GM19351 (cell line): ENCODE data around the gene ATG10.
"Not testable (repeated sequence)": the region's sequence is repeated elsewhere in the genome, so short reads cannot be mapped to it uniquely, and the experiment has no call there.

Experiments used
- ATAC-seq: cut with Tn5 transposase; IDR thresholded peaks from one replicate; pipeline ENCODE4 v1.9.1; 2021; ENCODE audit warnings: mild to moderate bottlenecking, moderate library complexity; ENCODE audit not compliant: unreplicated experiment

ATG10 gene

DNA sequence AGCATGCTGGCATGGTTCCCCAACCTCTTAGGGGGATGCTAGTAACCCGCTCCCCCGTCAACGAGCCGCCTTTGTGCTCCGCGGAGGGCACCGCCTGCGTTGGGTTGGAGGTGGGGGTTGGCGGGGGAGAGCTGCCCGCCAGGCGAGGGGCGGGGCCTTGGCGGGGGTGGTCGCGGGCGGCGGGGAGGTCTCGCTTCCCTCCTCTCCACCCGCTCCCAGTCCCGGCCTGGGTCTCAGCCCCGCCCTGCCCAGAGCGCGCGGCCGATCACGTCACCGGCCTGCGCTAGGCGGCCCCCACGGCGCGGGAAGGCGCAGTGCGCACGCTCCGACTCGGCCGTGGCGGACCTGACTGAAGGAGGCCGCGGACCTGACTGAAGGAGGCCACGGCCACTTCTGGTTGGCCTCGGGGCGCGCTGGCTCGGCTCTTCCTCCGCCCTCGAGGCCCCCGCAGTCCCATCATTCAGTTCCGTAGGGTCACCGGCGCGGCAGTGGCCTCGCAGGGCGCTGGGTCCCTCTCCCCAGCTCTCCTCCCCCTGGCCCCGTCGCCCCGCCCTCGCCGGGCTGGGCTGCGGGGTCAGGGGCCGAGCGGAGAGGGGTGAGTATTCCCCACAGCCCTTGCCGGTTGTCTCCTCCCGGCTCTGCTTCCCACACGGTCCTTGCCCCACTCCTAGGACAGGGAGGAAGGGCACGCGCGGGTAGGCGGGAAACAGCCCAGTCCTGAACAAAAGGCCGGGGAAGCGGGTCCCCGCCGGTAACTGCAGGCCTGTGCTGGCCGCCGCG lies at the start of gene ATG10:
ATG10 (plus strand) TSS at position 312 of the 780 bp plus-strand sequence. CDS start 15,548 bp downstream, outside the sequence.
- peak; percentile 94 for ATAC-seq

DNA sequence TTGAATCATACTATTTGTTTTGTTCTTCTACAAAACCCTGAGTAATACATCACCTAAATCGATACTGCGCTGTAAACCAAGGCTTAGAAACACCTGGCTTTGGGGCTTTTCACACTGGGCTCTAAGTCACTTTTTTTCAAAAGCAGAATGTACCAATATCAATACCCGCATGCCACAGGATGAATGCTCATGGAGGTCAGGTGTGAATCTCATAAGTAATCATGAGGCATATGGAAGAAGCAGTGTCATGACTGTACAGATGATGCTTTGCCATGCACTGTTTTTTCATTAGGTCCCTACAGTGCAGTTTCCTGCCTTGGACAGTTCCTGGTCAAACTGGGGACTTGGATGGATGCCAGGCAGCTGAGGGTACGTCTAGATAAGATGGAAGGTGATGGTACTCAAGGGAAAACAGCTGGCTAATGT lies 49.0 kb upstream of the ATG10 start:
- ATAC-seq: no peak

- no peak for ATAC-seq
These were observed 47.4 kb upstream of the ATG10 start for GRCh38 chr5:81924442-81924841.

DNA sequence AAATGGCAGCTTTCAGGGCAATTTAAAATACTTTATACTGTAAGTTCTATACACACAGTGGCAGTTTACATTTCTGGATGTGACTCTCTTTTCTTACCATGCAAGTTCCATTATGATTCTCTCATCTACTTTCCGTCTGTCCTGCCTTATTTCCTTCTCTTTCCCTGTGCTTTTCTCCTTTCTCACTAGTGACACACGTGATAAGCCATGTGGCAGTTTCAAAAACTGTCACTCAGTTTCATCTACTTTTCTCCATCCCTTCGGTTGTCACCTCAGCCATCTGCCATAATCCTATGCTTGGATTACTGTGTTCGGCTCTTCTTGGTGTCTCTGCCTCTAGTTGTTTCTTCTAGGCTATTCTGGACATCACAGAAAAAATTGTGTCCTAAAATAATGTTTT lies 46.8 kb upstream of the ATG10 start:
- ATAC-seq: no peak

GRCh38 chr5:81925981-81926380 lies 45.8 kb upstream of the ATG10 start:
- ATAC-seq: no peak

DNA sequence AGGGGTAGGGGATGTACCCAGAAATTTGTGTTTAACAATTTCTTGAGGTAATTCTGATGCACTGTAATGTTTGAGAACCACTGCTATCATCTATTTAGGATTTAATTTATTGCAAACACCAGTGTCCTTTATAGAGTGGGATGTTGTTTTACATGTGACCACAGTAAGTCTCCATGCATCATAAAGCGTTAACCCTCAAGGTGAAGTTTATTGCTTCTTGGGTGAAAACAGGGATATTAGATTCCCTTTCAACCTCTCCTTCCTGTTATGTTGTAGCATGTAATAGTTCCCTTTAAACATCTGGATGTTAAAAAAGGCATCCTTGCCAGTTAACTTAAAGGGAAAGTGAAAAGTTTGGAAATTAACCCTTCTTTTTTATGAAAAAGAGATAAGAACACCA lies 35.8 kb upstream of the ATG10 start:
- ATAC-seq: no peak

GRCh38 chr5:81936750-81937149 lies 35.1 kb upstream of the ATG10 start:
- ATAC-seq: no peak

DNA sequence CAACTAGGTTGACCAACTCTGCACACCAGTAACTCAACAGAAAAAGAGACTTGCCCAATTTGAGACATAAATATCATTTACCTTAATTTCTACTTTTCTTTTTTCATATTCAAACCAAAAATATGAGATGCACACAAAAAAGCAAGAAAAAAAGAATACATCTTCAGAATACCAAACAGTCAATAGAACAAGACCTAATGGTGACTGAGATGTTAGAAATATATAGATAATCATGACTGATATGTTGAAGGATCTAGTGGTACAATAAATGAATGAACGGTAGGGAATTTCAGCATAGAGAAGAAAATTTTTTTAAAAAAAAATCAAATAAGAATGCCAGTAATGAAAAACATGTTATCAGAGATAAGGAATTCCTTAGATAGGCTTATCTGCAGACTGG lies 29.1 kb upstream of the ATG10 start:
- no peak for ATAC-seq

GRCh38 chr5:81948349-81948748 lies 23.5 kb upstream of the ATG10 start:
- no peak for ATAC-seq

- no peak for ATAC-seq
These were observed 22.4 kb upstream of the ATG10 start for GRCh38 chr5:81949462-81949861.

- no peak for ATAC-seq
These were observed 20.8 kb upstream of the ATG10 start for GRCh38 chr5:81950996-81951395.

- not testable (repeated sequence) for ATAC-seq
These were observed 17.0 kb upstream of the ATG10 start for GRCh38 chr5:81954796-81955195.

GRCh38 chr5:81958129-81958528 lies 13.7 kb upstream of the ATG10 start:
- ATAC-seq: not testable (repeated sequence)

- ATAC-seq: no peak
These were observed 10.0 kb upstream of the ATG10 start for GRCh38 chr5:81961651-81962440.

GRCh38 chr5:81963544-81963943 lies 8.3 kb upstream of the ATG10 start:
- ATAC-seq: no peak

DNA sequence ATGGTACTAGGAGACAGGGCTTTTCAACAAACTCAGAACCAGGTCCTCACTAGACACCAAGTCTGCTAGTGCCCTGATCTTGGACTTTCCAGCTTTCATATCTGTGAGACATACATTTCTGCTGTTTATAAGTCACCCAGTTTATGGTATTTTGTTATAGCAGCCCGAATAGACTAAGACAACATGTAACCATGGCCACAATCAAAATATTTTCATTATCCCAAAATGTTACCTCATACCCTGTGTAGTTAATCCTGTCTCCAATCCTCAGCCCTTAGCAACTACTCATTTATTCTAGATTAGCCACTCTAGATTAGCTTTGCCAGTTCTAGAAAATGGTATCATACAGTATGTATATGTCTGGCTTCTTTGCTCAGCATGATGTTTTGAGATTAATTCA lies 6.3 kb upstream of the ATG10 start:
- ATAC-seq: no peak

GRCh38 chr5:81969226-81969625 lies 2.6 kb upstream of the ATG10 start:
- no peak for ATAC-seq

DNA sequence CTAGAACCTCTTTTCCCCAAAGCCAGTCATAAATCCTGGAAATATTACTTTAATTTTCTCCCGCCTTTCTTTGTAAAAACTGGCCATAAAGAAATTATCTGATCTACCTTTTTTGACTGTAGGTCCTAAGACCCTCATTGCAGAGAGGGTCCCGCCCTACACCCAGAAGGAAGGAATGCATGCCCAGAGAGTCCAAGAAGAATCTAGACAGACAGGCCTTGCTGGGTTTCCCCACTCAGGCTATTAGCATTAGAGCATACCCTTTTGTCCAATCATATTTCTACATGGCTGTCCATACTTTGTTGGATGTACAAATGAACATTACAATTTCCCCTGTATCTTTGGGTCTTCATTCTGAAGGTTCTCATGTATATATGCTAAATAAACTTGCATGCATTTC lies 1.9 kb upstream of the ATG10 start:
- ATAC-seq: no peak

GRCh38 chr5:81971111-81971711 lies 612 bp upstream of the ATG10 start:
- ATAC-seq: no peak

DNA sequence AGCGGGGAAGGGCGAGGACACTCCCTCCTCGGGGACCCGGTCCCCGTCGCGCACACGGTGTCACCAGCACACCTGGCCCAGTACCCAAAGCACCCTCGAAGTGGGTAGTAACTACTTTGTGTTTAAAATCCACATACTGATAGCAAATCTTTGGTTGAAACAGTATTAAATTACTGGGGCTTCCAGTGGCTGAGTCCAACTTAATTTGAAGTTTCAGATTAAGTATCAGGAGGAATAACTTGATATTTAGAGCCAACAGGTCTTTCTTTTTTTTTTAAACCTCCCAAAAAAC lies 615 bp downstream of the ATG10 start:
- peak; percentile 48 for ATAC-seq

GRCh38 chr5:81980160-81980559 lies 8.3 kb downstream of the ATG10 start:
- no peak for ATAC-seq
